Stimulated activated CD8-positive, alpha-beta memory T cell treated with anti-CD3 and anti-CD28 coated beads, Interleukin-12 subunit alpha, Interleukin-12 subunit beta, amount 100 ng/mL, for 24 hours (primary cell): ENCODE data around the gene KRT32.
"Not testable (repeated sequence)": the region's sequence is repeated elsewhere in the genome, so short reads cannot be mapped to it uniquely, and the experiment has no call there.

Experiments used
- DNase-seq: peaks from one replicate; pipeline ENCODE4 v3.0.0-alpha.2; 2020; ENCODE audit errors: extremely low read depth

KRT32 gene

DNA sequence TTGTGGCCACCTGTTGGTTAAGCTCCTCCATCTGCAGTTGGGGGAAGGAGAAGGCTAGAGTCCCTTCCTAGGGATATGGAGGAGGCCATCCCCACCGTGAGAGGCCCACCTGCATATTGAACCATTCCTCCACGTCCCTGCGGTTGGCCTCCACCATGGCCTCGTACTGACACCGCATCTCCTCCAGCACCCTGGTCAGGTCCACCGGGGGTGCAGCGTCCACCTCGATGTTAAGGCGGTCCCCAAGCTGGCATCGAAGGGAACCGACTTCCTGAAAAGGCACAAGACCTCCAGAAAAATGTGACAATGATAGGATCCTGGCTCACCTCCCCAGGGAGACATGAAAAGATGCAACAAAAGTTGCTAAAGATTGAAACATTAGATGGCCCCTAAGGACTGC lies 3.0 kb downstream of the KRT32 start:
- DNase-seq: no peak

DNA sequence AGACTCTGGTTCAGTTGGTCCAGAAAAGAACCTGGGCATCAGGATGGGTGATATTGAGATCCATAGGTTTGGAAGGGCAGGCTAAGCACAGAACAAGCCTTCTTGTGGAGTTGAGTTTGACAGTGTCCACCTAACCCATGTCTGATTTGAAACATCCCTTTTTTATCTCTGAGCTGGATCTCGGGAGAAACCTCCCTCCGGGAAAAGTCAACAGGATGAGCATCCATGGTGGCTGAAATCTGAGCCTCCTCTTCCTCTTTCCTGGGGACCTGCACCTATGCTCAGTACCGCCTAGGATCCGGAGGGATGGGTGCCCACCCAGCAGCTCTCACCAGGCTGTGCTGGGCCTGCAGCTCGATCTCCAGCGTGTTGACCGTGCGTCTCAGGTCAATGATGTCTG lies 3.4 kb downstream of the KRT32 start:
- DNase-seq: no peak

DNA sequence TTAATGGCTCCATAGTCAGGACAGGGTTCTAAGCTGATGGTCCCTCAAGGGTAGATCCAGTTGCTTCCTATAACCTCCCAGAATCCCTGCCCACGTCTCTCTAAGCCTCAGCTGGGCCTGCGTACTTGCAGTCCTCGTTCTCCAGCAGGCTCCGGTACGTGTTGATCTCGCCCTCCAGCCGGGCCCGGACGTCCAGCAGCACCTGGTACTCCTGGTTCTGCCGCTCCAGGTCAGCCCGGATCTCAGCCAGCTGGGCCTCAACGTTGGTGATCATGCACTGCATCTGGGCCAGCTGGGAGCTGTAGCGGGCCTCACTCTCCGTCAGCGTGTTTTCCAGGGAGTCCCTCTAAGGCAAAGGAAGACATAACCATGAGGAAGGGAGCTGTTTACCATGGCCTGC lies 4.5 kb downstream of the KRT32 start:
- DNase-seq: no peak

DNA sequence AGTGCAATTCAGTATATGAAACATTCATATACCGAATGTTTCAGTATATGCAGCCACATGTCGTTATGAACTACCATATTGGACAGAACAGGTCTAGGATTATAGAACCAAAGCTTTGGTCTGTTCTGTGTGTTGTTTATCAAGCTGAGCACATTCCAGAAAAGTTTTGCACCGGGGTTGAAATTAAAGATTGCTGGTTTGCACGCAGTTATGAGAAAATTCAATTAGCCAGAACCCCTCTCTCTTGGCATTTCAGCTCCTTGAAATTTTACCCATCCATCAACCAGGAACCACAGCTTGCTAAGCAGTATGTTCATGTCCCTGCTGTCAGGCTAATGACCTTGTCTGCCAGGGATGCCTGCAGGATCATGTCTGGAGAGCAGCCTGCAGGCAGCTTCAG lies 9.5 kb downstream of the KRT32 start:
- DNase-seq: no peak

DNA sequence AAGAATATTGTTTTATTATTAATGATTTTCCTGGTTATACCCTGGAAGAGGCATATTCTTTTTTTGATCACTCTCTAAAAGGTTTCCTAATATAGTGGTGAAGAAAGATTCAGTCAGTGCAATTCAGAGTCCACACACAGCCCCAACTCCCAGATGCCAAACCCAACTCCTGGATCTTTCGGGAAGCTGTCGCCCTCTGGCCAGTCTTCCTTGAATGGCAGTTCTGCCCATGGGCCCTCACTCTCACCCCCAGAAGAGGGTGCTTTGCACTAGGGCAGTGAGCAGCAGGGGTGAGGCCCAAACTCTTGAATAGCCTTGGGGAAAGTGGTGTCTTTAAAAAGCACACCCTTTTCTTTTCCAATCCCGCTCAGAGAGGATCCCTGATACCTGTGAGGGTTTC lies 11.0 kb downstream of the KRT32 start:
- DNase-seq: no peak

DNA sequence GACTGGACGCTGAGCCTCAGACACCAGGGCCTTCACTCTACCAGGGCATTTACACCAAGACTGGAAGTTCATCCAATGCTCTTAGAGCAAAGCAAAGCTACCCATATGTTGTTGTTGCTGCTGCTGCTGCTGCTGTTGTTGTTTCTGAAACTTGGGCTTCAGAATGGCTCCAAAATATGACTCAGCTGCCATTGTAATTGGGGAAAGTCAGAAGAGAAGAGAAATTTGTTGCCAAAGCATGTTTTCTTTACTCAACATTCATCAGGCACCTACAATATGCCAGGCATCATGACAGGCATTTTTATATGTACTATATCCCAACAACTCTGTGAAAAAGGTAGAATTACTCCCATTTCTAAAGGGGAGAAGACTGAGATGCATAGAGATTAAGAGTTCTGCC lies 11.9 kb downstream of the KRT32 start:
- DNase-seq: no peak

DNA sequence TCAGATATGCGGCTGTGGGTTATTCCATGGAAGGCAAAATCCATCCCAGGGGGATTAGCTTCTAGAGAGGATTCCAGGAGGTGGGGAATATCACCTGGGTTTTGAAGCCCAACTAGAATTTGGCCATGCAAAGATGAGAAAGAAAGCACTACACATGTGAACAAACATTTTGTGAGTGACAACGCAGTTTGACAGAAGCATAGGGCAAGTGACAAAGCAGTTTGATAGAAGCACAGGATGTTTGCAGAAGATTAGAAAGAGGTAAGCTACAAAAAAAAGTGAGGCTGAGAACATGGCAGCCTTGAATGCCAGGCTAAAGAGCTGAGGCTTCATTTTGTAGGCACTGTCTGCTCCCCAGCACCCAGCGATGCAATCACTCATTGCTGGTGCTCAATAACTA lies 14.1 kb downstream of the KRT32 start:
- no peak for DNase-seq

DNA sequence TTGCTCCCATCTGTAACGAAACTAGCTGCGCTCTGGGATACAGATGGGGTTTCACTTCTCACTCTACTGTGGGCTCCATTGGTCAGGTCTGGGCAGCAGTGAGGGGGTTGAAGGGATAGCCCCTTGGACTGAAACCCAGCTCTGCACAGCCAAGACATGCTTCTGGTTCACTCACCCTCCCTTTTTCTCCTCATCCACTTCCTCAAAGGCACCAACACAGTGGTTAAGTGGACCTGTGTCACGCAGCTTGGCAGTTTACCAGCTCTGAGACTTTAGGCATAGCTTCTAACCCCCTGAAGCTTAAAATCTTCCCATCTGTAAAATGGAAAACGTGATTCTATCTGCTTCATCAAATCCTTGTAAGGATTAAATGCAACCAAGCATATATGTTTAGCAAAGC lies 14.9 kb downstream of the KRT32 start:
- no peak for DNase-seq

DNA sequence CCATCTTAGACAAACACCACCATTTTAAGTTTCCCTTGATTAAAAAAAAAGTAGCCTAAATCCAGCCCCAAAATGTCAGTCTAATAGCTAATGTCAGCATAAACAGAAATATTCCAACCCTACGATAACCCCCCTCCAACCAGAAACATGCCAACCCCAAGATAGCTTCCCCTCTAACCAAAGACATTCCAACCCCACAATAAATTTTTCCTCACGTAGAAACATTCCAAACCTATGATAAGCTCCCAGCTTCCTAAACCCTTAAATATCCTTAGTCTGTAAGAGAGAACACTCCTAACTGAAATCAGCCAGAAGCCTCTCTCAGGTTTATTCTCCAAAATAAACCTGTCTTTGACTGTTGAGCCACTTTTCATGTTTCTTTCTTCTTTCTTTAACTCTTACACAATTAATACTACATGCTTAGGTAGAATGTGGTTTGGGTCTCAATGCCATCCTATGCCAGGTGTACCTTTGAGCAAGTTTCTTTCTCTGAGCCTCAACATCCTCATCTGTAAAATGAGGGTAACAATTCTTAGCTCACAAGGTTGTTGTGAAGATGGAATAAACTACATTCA lies 15.9 kb downstream of the KRT32 start:
- DNase-seq: no peak

DNA sequence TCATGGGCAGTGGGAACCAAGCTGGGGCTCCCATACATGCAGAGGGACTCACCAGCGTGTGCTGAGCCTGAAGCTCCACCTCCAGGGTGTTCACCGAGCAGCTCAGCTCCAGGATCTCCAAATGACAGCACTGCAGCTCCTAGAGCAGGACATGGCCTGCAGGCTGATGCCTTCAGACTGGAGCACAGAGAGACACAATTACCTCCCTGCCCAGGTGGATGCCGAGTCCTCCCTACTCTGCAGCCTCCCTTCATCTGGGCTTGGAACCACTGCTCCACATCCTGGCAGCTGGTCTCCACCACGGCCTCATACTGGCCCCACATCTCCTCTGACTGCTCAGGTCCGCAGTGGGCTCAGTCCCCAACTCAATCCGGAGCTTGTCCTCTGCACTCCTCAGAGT lies 18.2 kb downstream of the KRT32 start:
- no peak for DNase-seq

DNA sequence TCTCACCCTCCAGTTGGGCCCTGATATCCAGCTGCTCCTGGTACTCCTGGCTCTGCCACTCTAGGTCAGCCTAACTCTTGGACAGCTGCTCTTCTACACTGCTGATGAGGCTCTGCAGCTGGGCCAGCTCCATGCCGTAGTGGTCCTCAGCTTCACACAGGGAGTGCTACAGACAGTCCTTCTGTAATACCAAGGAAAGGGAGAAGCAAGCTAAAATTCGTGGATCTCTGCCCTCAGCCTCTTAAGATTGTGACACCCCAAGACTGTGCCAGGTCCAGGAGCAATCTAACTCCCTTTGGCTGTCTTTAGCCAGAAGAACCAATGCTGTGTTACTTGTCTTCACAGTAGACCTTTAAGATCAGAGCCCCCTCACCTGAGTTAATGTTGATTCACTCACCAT lies 18.7 kb downstream of the KRT32 start:
- DNase-seq: no peak

DNA sequence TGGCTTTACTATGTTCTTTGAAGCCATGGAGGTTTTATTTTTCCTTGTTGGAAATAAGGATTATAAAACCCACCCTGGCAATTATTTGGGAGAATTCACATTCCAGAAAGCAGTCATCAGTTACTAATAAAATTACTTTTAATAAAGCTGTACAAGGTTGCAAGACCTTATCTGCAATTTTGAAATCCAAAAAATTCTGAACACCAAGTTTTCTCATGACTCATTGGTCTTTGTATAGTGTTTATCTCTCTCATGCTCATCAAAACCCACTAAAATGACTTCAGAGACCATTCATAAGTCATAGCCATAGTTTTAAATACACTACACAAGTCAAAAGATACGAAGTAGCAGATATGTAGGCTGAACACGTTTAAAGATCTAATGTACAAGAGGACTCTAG lies 20.4 kb downstream of the KRT32 start:
- no peak for DNase-seq

DNA sequence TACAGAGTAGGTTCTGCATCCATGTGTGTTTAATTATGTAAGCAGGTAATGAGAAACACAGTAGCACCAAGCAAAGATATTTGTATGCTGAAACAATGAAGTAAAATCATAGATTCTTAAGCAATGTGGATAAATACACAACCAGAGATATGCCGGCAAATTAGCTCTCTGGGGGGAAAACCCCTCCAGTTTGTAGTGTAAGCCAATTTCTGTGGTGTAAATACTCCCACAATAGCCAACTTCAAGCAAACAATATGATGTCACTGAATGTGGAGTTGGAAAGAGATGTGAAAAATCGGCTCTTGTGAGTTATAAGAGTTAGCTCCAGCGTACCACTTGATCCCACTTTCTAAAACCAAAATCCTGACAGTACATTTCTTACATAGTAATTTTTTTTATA lies 22.5 kb downstream of the KRT32 start:
- DNase-seq: no peak

DNA sequence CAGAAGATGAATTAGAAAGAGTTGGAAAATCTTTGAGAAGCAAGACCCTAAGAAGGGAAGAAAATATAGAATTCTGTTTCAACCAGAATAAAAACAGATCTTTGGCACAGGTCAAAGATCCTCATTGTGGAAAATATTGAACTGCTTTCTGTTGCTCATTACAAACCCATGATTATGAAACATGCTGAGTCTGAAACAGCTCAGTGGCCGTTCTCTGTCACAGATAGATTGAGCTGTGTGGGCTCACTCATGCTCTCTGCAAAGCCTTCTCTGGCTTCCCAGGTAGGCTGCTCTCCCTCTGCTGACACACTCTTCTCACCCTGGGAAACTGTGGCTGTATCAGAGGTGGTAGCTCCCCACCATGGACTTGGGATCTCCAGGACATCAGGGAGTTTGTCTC lies 23.0 kb downstream of the KRT32 start:
- DNase-seq: no peak

DNA sequence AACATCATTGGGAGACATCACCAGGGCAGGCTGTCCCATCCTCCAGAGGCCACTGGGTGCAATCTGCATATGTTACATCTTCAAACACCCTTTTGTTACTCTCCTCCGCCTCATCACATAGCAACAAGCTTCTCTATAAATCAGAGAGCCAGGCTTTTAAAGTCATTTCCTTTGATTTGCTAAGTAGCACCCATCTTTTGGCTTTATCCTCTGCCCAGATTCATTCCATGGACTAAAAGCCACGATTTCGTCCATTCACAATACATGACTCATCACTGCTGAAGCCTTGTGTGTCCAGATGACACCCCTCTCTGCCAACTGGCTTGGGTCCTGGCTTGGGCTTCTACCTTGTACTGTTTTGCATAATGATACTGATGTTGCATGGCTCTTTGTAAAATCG lies 24.4 kb downstream of the KRT32 start:
- no peak for DNase-seq

DNA sequence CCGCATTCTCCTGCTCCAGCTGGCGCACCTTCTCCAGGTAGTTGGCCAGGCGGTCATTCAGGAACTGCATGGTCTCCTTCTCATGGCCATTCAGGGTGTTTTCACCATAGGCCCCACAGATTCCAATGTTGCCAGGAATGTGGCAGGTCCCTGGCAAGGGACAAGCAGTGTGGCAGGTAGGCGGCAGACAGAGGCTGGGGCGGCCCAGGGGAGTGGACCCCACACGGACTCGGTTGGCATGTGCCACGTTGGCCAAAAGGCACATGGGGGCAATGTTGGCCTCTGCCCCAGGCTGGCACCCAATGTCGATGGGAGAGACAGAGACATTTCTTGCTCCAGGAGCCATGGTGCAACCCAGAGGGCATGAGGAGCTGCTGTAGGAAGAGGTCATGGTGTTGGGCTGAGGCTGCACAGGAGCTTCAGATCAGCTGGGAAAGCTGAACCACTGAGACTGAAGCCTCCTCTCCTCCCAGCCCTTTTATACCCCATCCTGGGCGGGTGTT lies 26.6 kb downstream of the KRT32 start, which contains the start of gene KRT38:
Gene KRT38, minus strand, starts transcription at position 453 of the 503 bp plus-strand sequence. Its CDS starts 62 bp downstream, at position 391.
- DNase-seq: no peak

DNA sequence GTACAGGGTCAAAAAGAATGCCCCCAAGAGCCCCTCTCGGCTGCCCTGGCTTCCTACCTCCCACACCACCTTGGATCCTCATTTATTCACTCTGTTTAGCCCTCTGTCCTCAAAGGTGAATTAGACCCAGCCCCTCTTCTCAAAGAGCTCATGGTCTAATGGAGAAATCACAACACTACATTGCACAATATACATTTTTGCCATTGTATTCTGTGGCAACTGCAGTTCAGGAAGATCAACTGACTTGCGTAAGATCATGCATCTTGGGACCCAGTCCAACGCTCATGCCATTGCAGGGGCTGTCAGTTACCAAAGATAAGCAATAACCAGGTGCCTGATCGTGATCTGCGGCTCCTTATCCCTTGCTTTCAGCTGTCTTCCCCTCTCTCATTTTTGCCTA lies 27.8 kb downstream of the KRT32 start:
- DNase-seq: no peak

DNA sequence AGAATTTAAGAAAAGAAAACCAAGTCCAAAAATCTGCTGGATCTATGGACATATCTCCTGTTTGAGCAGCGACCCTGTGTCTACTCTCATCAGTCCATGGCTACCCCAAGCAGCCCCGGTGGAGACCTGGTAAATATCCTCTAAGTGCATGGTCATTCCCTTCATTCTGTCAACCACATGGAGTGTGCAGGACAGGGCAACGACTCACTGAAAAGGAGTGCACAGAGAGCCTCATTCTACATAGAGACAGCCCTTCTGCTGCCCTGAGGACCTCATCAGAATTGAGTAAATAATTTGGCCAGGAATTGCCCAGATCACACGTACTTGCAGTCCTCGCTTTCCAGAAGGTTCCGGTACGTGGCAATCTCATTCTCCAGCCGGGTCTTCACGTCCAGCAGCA lies 29.4 kb downstream of the KRT32 start:
- DNase-seq: no peak

DNA sequence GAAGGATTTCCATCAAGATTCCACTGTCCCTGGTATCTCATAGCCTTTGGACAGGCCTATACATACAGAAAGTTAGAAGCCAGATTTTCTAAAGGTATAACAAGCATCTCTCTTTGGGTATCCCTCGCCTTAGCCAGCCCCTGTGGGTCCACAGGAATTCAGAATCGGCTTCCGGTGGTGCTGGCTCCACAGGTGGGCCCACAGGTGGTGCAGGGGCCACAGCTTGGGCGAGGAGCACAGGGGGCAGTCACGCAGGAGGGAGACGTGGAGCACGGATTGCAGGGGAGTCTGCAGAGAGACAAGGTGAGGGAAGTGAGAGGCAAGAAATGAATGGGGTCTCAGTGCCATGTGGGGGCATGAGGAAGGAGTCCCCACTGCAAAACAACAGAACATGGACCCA lies 29.9 kb downstream of the KRT32 start:
- no peak for DNase-seq

DNA sequence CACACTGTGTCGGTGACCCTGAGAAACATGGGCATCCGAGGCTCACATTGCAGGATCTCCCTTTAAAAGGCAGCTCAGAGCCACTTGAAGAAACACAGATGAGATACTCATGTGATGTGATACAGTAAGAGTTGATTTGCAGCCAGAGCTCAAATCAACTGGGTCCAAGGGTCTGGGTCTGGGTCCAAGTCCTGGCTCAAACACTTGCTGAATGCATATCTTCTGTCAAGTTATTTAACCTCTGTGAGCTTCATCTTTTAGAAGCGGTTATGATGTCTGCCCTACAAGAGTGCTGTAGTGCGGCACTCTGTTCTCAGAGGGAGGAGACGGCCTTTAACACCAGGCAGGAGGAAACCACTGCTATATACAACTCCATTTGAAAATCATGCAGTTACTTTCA lies 32.8 kb downstream of the KRT32 start:
- no peak for DNase-seq

DNA sequence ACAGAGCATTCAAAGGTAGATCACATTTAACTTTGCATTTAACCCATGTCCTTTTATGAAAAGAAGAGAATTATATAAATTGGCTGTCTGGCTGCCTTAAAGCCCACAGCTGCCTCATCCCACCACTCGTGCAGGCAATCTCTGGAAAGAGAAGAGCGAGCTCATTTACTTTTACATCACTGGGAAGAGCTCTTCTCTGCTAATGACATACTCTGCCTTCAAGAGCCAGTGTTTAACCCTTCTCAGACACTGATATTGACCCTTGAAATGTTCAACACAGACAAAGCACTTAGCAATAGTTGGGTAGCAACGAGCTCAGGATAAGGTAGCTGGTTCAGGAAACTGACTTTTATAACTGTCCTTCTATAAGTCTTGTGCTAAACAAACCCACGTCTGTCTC lies 33.2 kb downstream of the KRT32 start:
- no peak for DNase-seq

DNA sequence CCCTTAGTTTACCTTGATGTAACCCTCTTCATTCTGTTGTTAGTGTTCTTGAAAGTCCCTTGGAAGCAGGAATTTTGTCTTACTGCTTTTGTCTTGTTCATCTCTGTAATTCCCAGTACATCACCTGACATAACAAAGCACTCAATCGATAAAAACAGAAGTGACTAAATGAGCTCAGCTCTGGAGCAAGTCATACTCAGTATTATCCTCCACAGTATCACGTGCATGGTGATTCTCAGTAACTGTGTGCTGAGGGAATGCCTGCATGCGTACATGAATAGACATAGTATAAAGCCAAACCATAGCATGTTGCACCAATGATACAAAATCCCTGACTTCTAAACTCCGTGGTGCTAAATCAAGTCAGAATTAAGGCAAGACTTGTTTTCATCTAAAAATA lies 33.6 kb downstream of the KRT32 start:
- no peak for DNase-seq

DNA sequence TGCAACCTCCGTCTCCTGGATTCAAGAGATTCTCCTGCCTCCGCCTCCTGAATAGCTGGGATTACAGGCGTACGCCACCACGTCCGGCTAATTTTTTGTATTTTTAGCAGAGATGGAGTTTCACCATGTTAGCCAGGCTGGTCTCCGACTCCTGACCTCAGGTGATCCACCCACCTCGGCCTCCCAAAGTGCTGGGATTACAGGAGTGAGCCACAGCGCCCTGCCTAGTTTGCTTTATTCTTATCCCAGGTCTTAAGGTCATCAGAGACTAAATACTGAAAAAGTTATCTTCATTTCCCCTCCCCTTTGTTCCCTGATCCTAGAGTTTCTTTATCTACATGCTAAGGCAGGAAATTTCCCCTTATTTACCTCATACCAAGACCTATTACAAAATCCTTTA lies 36.8 kb downstream of the KRT32 start:
- not testable (repeated sequence) for DNase-seq

DNA sequence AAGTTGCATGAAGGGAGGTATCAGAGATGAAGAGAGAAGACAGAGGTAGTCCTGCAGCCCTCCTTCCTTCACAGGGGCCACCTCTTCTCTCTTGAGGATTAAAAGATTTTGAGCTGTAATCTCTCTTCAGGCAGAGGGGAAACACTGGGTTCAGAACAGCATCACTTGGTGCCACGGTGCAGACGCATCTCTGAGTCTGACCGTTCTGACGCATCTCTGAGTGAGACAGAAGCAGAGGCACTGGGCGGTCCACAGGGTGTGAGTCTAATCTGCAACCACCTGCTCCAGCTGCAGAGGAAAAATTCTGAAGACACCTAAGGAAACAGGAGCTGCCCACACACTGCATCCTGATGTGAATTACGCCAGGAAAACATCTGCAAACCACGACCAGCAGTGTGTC lies 37.5 kb downstream of the KRT32 start:
- DNase-seq: no peak
